RWPE2 (cell line): ENCODE data around the gene TCF12.

ENCODE experiments used
- ATAC-seq: fragments of 200-7000 bp; cut with Tn5 transposase; 3 replicates; pipeline ENCODE4 v1.9.1; 2021; ENCODE audit warnings: low read depth
- DNase-seq: peaks from one replicate; pipeline ENCODE4 v3.0.0-alpha.2; 2020; ENCODE audit warnings: low spot score
- H3K27ac ChIP-seq: fragments of 450-650 bp; 2 replicates; pipeline ENCODE4 v1.5.1; 2017; ENCODE audit warnings: mild to moderate bottlenecking; ENCODE audit not compliant: poor library complexity, severe bottlenecking
- H3K27me3 ChIP-seq: fragments of 250-450 bp; sonication (Bioruptor Pico); 2 replicates; pipeline ENCODE4 v1.5.1; 2021; ENCODE audit warnings: mild to moderate bottlenecking, moderate library complexity; ENCODE audit not compliant: insufficient read depth, poor library complexity, severe bottlenecking
- H3K36me3 ChIP-seq: fragments of 250-450 bp; sonication (Bioruptor Pico); 2 replicates; pipeline ENCODE4 v1.5.1; 2020; ENCODE audit warnings: low read depth, mild to moderate bottlenecking, moderate library complexity
- H3K4me1 ChIP-seq: fragments of 250-450 bp; sonication (Bioruptor Pico); 2 replicates; pipeline ENCODE4 v1.5.1; 2021; ENCODE audit warnings: mild to moderate bottlenecking, moderate library complexity; ENCODE audit not compliant: insufficient read depth, poor library complexity, severe bottlenecking
- H3K4me3 ChIP-seq: fragments of 250-450 bp; sonication (Bioruptor Pico); 2 replicates; pipeline ENCODE4 v1.5.1; 2021; ENCODE audit warnings: mild to moderate bottlenecking, moderate library complexity; ENCODE audit not compliant: severe bottlenecking
- H3K9me3 ChIP-seq: fragments of 250-450 bp; sonication (Bioruptor Pico); 2 replicates; pipeline ENCODE4 v1.5.1; 2021; ENCODE audit warnings: mild to moderate bottlenecking, moderate library complexity; ENCODE audit not compliant: severe bottlenecking
- CTCF ChIP-seq: fragments of 450-650 bp; IDR thresholded peaks from one replicate; pipeline ENCODE4 v1.5.1; 2017; ENCODE audit warnings: mild to moderate bottlenecking, moderate library complexity; ENCODE audit not compliant: poor library complexity, severe bottlenecking

TCF12 gene

GRCh38 chr15:56877255-56877970 lies 41.0 kb upstream of the TCF12 start:
- no peak for TF ChIP-seq CTCF
- DNase-seq (no peak), ATAC-seq (no peak)
- Histone ChIP-seq H3K27me3 (no peaks in the 10 kb centered on the region), H3K9me3 (no peaks in the 10 kb centered on the region), H3K4me1 (no peaks in the 10 kb centered on the region), H3K27ac (no peak overlapping the region), H3K36me3 (no peaks in the 10 kb centered on the region), H3K4me3 (no peak overlapping the region)

- no peak for TF ChIP-seq CTCF
Measured at GRCh38 chr15:56879502-56879901, 38.9 kb upstream of the TCF12 start.

GRCh38 chr15:56883088-56883487 lies 35.4 kb upstream of the TCF12 start:
- DNase-seq (no peak), ATAC-seq (no peak)
- no peaks in the 10 kb centered on the region for H3K27me3 ChIP-seq
- H3K9me3 ChIP-seq = no peaks in the 10 kb centered on the region
- no peaks in the 10 kb centered on the region for H3K36me3 ChIP-seq
- no peak for TF ChIP-seq CTCF
- H3K27ac ChIP-seq = no peak overlapping the region
- peaks cover 4% of the 10 kb centered on the region for H3K4me1 ChIP-seq
- no peak overlapping the region for H3K4me3 ChIP-seq

More at GRCh38 chr15:56879502-56879901, 38.9 kb upstream of the TCF12 start:
- ATAC-seq (no peak), DNase-seq (no peak)
- Histone ChIP-seq H3K9me3 (no peaks in the 10 kb centered on the region), H3K27ac (no peak overlapping the region), H3K4me1 (no peaks in the 10 kb centered on the region), H3K27me3 (no peaks in the 10 kb centered on the region), H3K36me3 (no peaks in the 10 kb centered on the region), H3K4me3 (no peak overlapping the region)

GRCh38 chr15:56886363-56886931 lies 32.0 kb upstream of the TCF12 start:
- TF ChIP-seq CTCF = no peak
- Histone ChIP-seq H3K9me3 (no peaks in the 10 kb centered on the region), H3K36me3 (no peaks in the 10 kb centered on the region), H3K27me3 (no peaks in the 10 kb centered on the region), H3K27ac (peak overlapping the region; percentile 70), H3K4me1 (peaks cover 8% of the 10 kb centered on the region), H3K4me3 (peak overlapping the region; percentile 57)
- ATAC-seq = no peak
- DNase-seq = no peak
